ENCODE measurements around the gene AHRR.

DNA sequence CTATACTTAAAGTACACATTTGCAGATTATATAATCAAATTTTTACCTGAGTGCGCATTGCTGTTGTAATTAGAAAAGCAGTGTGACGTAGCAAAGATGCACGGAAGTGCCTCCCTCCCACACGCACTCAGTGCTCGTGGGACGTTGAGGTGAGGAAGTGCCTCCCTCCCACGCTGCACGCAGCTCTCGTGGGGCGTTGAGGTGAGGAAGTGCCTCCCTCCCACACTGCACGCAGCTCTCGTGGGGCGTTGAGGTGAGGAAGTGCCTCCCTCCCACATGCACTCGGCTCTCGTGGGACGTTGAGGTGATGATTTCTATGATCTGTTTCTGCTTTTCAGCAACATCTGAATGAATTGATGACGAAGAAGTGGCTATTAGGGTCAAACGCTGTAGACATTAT is 142.4 kb downstream of the AHRR start:
- TF ChIP-seq, protein P1, sequence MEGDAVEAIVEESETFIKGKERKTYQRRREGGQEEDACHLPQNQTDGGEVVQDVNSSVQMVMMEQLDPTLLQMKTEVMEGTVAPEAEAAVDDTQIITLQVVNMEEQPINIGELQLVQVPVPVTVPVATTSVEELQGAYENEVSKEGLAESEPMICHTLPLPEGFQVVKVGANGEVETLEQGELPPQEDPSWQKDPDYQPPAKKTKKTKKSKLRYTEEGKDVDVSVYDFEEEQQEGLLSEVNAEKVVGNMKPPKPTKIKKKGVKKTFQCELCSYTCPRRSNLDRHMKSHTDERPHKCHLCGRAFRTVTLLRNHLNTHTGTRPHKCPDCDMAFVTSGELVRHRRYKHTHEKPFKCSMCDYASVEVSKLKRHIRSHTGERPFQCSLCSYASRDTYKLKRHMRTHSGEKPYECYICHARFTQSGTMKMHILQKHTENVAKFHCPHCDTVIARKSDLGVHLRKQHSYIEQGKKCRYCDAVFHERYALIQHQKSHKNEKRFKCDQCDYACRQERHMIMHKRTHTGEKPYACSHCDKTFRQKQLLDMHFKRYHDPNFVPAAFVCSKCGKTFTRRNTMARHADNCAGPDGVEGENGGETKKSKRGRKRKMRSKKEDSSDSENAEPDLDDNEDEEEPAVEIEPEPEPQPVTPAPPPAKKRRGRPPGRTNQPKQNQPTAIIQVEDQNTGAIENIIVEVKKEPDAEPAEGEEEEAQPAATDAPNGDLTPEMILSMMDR (IDR thresholded peaks at IDR 0.05; ENCODE audit: low read length), result no peak
- no peak for TF ChIP-seq EZH2 (IDR thresholded peaks at IDR 0.05; ENCODE audit: borderline replicate concordance, low read length)
